Loucy (cell line): Measurements from ENCODE around the gene TBC1D22A.

Source experiments
- H2AFZ ChIP-seq: fragments of 200-600 bp; sonication (generic); 2 replicates; pipeline ENCODE4 v1.6.0; 2016; ENCODE audit warnings: antibody characterized with exemption, mild to moderate bottlenecking, low read length, moderate library complexity
- H3F3A ChIP-seq: fragments of 200-600 bp; 2 replicates; pipeline ENCODE4 v1.6.0; 2016; ENCODE audit warnings: antibody characterized with exemption, low read depth, mild to moderate bottlenecking
- H3K27me3 ChIP-seq: fragments of 200-600 bp; sonication (generic); 2 replicates; pipeline ENCODE4 v1.6.1; 2014; ENCODE audit warnings: low read length, mild to moderate bottlenecking; ENCODE audit not compliant: insufficient read depth, poor library complexity, severe bottlenecking
- H3K36me3 ChIP-seq: fragments of 200-600 bp; sonication (generic); 2 replicates; pipeline ENCODE4 v1.6.1; 2016; ENCODE audit warnings: low read length; ENCODE audit not compliant: insufficient read depth
- H3K4me1 ChIP-seq: fragments of 200-600 bp; sonication (generic); 2 replicates; pipeline ENCODE4 v1.5.1; 2014; ENCODE audit warnings: low read length, mild to moderate bottlenecking; ENCODE audit not compliant: insufficient read depth, poor library complexity, severe bottlenecking
- H3K4me2 ChIP-seq: fragments of 200-600 bp; sonication (generic); 2 replicates; pipeline ENCODE4 v1.6.0; 2014; ENCODE audit warnings: antibody characterized with exemption, low read length, low read depth, mild to moderate bottlenecking; ENCODE audit not compliant: poor library complexity, severe bottlenecking
- H3K4me3 ChIP-seq: fragments of 200-600 bp; sonication (generic); 2 replicates; pipeline ENCODE4 v1.5.1; 2014; ENCODE audit warnings: low read length, mild to moderate bottlenecking, mixed read lengths; ENCODE audit not compliant: poor library complexity, severe bottlenecking
- H3K79me2 ChIP-seq: fragments of 200-600 bp; sonication (generic); 2 replicates; pipeline ENCODE4 v1.6.1; 2014; ENCODE audit warnings: low read length; ENCODE audit not compliant: insufficient read depth
- H3K9ac ChIP-seq: fragments of 200-600 bp; sonication (generic); 2 replicates; pipeline ENCODE4 v1.6.0; 2014; ENCODE audit warnings: mild to moderate bottlenecking, low read depth, low read length, moderate library complexity; ENCODE audit not compliant: poor library complexity, severe bottlenecking
- H3K9me2 ChIP-seq: fragments of 200-600 bp; sonication (generic); replicated peaks from 2 replicates; pipeline ENCODE4 v1.6.1; 2016; ENCODE audit warnings: low read depth, low read length, mixed read lengths
- H3K9me3 ChIP-seq: fragments of 200-600 bp; sonication (generic); 2 replicates; pipeline ENCODE4 v1.6.1; 2014; ENCODE audit warnings: mild to moderate bottlenecking, antibody characterized with exemption, low read length, low read depth; ENCODE audit not compliant: insufficient read depth
- H4K20me1 ChIP-seq: fragments of 200-600 bp; sonication (generic); 2 replicates; pipeline ENCODE4 v1.6.0; 2014; ENCODE audit warnings: antibody characterized with exemption, low read length, mild to moderate bottlenecking; ENCODE audit not compliant: insufficient read depth, poor library complexity, severe bottlenecking
- CTCF ChIP-seq: fragments of 200-600 bp; sonication (generic); conservative IDR thresholded peaks from 2 replicates; pipeline ENCODE4 v1.5.1; 2014; ENCODE audit warnings: mild to moderate bottlenecking, antibody characterized with exemption, low read length
- EZH2phosphoT487 ChIP-seq: fragments of 200-600 bp; IDR thresholded peaks from 2 replicates; pipeline ENCODE4 v1.6.1; 2018; ENCODE audit warnings: antibody characterized with exemption, mild to moderate bottlenecking, moderate library complexity, borderline replicate concordance

TBC1D22A gene

GRCh38 chr22:46752286-46752987, 10.0 kb upstream of the TBC1D22A start:
- no peaks in the 10 kb centered on the region for H3F3A ChIP-seq
- no peak overlapping the region for H3K4me2 ChIP-seq
- H3K4me3 ChIP-seq = no peak overlapping the region
- no peaks in the 10 kb centered on the region for H3K9me2 ChIP-seq
- H3K79me2 ChIP-seq = no peaks in the 10 kb centered on the region
- no peak overlapping the region for H3K9ac ChIP-seq
- H3K9me3 ChIP-seq = peaks cover 11% of the 10 kb centered on the region; the same call in 1 of the 2 replicates
- no peaks in the 10 kb centered on the region for H4K20me1 ChIP-seq
- no peak overlapping the region for H2AFZ ChIP-seq
- peaks cover 16% of the 10 kb centered on the region for H3K4me1 ChIP-seq
- no peak for TF ChIP-seq CTCF
- no peak for TF ChIP-seq EZH2phosphoT487
- no peaks in the 10 kb centered on the region for H3K36me3 ChIP-seq
- H3K27me3 ChIP-seq = no peaks in the 10 kb centered on the region

- H3K9me2 ChIP-seq = no peaks in the 10 kb centered on the region
- no peak overlapping the region for H2AFZ ChIP-seq
- H3K36me3 ChIP-seq = no peaks in the 10 kb centered on the region
- TF ChIP-seq CTCF (no peak), EZH2phosphoT487 (no peak)
- H3K4me2 ChIP-seq = no peak overlapping the region
- H3F3A ChIP-seq = no peaks in the 10 kb centered on the region
- H3K9ac ChIP-seq = no peak overlapping the region
- no peaks in the 10 kb centered on the region for H3K79me2 ChIP-seq
- H3K9me3 ChIP-seq = peaks cover 11% of the 10 kb centered on the region; the same call in 1 of the 2 replicates
- peaks cover 16% of the 10 kb centered on the region for H3K4me1 ChIP-seq
- H4K20me1 ChIP-seq = no peaks in the 10 kb centered on the region
- no peak overlapping the region for H3K4me3 ChIP-seq
- no peaks in the 10 kb centered on the region for H3K27me3 ChIP-seq
Measured at GRCh38 chr22:46752988-46753310, 9.5 kb upstream of the TBC1D22A start.

- Histone ChIP-seq H3K4me2 (no peak overlapping the region), H4K20me1 (no peaks in the 10 kb centered on the region), H3F3A (no peaks in the 10 kb centered on the region), H3K4me1 (peaks cover 16% of the 10 kb centered on the region), H2AFZ (no peak overlapping the region), H3K9me3 (peaks cover 11% of the 10 kb centered on the region; the same call in 1 of the 2 replicates), H3K4me3 (no peak overlapping the region), H3K79me2 (no peaks in the 10 kb centered on the region), H3K36me3 (no peaks in the 10 kb centered on the region), H3K9ac (no peak overlapping the region), H3K9me2 (no peaks in the 10 kb centered on the region), H3K27me3 (no peaks in the 10 kb centered on the region)
- TF ChIP-seq EZH2phosphoT487 (no peak), CTCF (no peak)
Measured at GRCh38 chr22:46753360-46753759, 9.1 kb upstream of the TBC1D22A start.
